SJCRH30 (cell line): Measurements from ENCODE around the gene YAE1. TPM values are rescaled to one million over a fixed set of nuclear protein-coding genes. Genes with fewer than 3 reads are reported as not detected.

Experiments used
- total RNA-seq: library from RNA; depleted of rRNA; stranded (reverse); fragments of >200 nt; shearing (Covaris generic); gene quantifications from 2 replicates; pipeline ENCODE4 v1.2.3, GENCODE V29; 2014; rRNA removed

The YAE1 gene
- total RNA-seq, 1 experiment from 2014 or later = 35.1 TPM

Other genes starting within 250 kb of the YAE1 start
- gene RALA, start 57.2 kb downstream of the YAE1 start, total RNA-seq = 19.8 and 20.2 TPM in 2 replicates